Stimulated activated CD4-positive, alpha-beta T cell treated with anti-CD3 and anti-CD28 coated beads, Interleukin-15, amount 100 ng/mL, for 24 hours (primary cell): ENCODE results near the gene HMCES.

Experiments
- DNase-seq: peaks from one replicate; pipeline ENCODE4 v3.0.0-alpha.2; 2020

Gene HMCES

DNA sequence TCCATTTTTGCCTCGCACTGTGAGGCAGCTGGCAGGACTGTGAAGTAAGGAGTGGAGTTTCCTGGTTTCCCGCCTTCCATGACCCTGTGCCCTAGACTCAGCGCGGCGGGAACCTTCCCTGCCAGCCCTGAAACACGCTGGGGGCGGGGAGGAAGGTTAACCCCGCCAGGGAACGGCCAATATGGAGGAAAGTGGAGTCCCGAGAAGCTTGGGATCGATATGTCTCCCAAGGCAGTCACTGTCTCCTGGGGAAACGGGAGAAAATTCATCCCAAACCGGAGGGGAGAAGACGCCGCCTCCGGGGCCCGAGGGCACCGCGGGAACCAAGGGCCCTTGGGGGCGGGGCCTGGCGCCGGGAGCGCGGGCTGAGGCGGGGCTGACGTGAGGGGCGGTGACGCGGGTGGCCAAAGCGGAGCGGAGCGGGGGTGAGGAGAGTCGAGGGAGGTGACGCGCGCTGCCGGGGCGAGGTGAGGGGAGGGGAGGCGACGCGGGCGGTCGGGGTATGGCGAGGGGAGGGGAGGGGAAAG, at the start of gene HMCES:
TSS of gene HMCES (plus strand) at position 432 of the 527 bp plus-strand sequence. CDS start 863 bp downstream, outside the sequence.
- DNase-seq: peak; percentile 95

DNA sequence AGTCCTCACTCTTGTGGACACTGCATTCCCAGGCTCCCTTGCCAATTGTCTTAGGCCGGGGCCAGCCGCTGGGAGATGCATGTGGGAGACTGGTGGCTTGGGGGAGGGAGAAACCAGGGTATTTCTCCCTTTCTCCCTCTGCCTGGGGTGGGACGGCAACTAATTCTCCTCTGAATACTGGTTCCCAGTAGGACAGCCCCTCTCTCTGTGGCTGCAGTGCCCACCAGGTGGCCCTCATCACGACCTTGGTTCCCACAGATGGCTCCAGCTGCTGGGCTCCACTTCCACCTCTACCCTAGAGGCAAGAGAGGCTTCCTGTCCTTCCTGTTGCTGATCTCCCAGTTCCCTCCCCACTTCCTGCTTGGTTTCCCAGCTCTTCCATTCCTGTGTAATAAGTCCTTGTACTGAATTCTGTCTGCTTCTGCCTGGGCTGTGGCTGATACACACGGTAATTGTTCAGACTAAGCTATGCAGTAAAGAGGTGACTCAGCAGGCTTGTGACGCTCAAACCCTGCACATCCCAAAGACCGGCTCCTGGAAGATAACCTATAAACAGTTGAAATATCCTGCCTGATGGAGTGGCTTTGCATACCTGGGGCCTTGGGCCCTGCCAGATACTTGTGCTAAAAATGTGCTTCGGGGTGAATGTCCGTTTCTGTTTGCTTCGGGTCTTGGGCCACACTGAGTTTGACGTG, 49.6 kb upstream of the HMCES start:
- DNase-seq: no peak

- peak; percentile 44 for DNase-seq
Observed at GRCh38 chr3:129230311-129231019, 48.2 kb upstream of the HMCES start.

- DNase-seq: no peak
Observed at GRCh38 chr3:129231331-129232119, 47.1 kb upstream of the HMCES start.

GRCh38 chr3:129233538-129233937, 45.1 kb upstream of the HMCES start:
- DNase-seq: no peak

- DNase-seq: no peak
Observed at GRCh38 chr3:129234441-129234840, 44.2 kb upstream of the HMCES start.

- DNase-seq: no peak
Observed at GRCh38 chr3:129235344-129235917, 43.2 kb upstream of the HMCES start.

DNA sequence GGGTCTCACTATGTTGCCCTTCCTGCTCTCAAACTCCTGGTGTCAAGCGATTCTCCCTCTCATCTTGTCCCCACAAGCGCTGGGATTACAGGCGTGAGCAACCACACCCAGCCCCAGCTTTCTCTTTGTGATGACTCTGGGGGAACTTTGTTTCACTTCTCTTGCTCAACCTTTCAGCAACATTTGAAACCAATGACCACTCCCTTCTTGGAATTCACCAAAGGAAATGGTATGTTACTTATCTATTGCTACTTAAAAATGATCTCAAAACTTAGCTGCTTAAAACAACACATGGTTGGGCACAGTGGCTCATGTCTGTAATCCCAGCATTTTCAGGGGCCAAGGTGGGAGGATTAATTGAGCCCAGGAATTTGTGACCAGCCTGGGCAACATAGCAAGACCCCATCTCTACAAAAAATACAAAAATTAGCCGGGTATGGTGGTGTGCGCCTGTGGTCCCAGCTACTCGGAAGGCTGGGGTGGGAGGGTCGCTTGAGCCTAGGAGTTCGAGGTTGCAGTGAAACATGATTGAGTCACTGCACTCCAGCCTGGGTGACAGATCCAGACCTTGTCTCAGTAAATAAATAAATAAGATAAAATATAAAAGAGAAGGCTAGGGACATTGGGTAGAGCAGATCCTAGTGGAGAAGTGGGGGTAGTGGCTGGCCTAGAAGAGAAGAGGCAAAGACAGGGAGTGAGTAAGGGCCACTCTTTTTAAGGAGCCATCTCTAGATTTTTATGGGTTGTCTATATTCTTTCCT, 39.5 kb upstream of the HMCES start:
- DNase-seq: peak; percentile 37

GRCh38 chr3:129239991-129240390, 38.7 kb upstream of the HMCES start:
- no peak for DNase-seq

DNA sequence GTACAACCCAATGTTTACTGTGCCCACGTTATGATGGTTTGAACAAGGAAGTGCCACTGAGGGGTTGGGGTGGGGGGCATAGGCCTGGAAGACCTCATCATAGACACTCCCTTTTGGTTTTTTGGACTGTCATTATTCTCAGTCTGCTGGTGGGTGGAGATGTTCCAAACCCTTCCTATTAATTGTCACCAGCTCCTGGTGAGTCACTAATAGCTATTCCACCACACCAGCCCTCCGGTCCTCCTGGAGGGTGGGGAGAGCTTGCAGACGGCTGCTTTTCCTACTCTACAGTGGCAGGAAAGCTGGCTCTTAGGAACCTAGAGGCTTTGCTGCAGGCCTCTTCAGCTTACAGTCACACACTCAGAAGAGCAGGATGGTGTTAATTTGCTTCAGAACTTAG, 38.2 kb upstream of the HMCES start:
- DNase-seq: no peak

DNA sequence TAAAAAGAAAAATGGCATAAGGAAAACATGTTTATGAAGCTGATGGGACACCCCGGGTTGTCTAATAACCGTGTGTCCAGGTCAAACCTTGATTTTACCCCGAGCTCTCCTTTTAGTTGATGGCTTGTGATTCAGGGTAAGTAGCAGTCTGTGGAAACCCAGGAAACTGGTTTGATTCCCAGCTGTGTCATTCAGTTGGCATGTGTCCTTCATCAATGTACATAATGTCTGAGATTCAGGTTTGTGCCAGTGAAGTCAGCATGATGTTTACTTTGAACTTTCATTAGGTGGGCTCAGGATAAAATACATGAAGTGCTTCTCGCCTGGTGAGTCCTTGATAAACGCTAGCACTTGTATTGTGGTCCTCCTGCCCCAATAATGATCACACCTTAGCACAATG, 33.5 kb upstream of the HMCES start:
- DNase-seq: no peak

GRCh38 chr3:129245641-129246306, 32.9 kb upstream of the HMCES start:
- peak; percentile 77 for DNase-seq

DNA sequence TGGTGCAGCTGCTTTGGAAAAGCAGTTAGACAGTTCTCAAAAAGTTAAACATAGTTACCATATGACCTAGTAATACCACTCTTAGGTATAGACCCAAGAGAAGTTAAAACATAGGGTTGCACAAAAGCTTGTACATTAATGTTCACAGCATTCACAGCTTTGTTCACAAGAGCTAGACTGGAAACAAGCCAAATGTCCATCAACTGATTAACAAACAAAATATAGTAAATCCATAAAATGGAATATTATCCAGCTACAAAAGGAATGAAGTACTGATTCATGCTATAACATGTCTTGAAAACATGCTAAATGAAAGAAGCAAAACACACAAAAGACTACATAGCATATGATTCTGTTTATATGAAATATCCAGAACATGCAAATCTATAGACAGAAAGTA, 32.0 kb upstream of the HMCES start:
- no peak for DNase-seq

- DNase-seq: peak; percentile 15
Observed at GRCh38 chr3:129248286-129248979, 30.2 kb upstream of the HMCES start.

- DNase-seq: peak; percentile 88
Observed at GRCh38 chr3:129249284-129250065, 29.2 kb upstream of the HMCES start, which contains the start of gene COPG1. Gene COPG1 (plus strand): TSS chr3:129249606. CDS start chr3:129249710, 104 bp downstream.

- no peak for DNase-seq
Observed at GRCh38 chr3:129252748-129253147, 25.9 kb upstream of the HMCES start.

DNA sequence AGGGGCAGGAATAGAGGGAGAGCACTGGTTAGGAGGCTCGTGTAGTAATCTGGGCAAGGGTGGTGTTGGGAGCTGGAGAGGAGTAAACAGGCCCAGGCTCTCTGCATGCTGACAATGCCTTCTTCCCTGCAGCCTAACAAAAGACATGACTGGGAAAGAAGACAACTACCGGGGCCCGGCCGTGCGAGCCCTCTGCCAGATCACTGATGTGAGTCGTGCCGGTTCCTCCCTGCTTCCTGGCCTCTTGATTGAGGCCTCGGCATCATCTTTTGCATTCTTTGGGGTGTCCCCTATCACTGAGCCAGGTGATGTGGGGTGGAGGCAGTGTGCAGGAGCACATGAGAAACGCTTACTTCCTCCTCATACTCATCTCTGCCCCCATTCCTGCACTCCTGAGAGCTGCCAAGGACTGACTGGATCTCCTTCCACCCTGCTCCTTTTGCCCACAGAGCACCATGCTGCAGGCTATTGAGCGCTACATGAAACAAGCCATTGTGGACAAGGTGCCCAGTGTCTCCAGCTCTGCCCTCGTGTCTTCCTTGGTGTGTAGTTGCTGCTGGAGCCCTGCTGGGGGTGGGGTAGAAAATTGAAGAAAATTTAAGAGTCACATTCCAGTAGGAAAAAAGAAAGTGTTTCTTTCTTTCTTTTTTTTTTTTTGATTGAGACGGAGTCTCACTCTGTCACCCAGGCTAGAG, 24.0 kb upstream of the HMCES start:
- DNase-seq: no peak

DNA sequence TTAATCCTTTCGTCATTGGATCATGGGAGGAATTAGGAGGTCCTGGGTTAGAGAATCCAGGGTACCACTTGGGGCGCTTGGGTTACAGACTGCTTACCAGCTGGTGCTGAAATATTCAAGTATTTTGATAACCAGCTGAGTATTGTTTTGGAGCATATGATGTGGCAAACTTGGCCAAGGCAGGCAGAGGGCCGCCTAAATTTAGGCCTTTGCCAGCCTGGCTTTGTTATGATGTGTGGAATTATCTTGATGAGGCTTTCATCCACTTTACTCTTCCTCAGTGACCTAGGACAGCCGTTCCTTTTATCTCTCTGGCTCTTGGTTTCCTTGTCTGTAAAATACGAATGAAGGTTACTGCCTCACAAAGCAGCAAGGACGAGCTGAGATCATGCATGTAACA, 22.4 kb upstream of the HMCES start:
- DNase-seq: no peak

DNA sequence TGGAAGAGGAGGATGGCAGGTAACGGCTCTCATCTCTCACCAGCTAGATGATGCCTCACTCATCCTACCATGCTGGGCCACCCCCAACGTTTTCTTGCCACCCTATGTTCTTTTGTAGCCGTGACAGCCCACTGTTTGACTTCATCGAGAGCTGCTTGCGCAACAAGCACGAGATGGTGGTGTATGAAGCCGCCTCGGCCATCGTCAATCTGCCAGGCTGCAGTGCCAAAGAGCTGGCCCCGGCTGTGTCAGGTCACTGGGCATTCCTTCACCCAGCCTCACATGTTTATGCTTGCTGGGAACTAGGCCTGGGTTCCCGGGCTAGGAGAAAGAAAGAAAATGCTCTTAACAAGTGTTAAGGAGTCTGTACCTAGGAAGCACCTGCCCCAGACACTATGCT, 21.1 kb upstream of the HMCES start:
- DNase-seq: no peak
